ENCODE data around the gene MATCAP1. TPM values are rescaled to one million over a fixed set of nuclear protein-coding genes. Genes with fewer than 3 reads are reported as not detected.

The MATCAP1 gene
- total RNA-seq, 1 experiment from 2014 or later: 8.5 TPM

DNA sequence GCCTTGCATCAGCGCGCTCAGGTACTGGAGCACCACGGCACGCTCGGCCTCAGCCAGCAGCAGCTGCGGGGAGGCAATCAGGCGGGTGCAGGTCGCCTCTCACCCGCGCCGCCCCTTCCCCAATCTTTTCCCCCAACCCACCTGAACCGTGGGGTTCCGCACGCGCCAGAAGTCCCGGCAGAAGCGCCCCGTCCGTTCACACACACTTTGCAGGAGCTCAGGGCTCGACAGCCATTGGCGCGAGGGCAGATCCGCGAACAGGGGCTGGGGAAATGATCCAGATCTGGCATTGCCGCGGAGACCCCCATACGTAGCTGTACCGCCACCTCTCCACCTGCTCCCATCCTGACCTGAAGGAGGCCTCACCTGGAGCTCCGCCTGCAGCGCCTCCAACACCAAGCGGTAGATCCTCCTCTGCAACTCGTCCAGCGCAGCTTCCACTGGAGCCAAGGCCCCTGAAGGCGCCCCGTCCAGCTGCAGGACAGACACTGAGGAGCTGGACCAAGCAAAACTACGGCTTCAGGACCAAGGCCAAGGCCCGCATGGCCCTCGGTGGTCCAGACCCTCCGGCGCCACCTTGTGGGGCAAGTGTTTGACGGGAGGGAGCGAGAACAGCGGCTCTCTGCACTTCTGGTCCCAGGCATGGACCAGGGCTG, 1.4 kb upstream of the MATCAP1 start:
- peak; percentile 83 for DNase-seq
- no peaks in the 10 kb centered on the region for H3K36me3 ChIP-seq
- no peak overlapping the region for H3K4me3 ChIP-seq
- no peaks in the 10 kb centered on the region for H3K9me3 ChIP-seq
- H3K27me3 ChIP-seq: no peaks in the 10 kb centered on the region

DNA sequence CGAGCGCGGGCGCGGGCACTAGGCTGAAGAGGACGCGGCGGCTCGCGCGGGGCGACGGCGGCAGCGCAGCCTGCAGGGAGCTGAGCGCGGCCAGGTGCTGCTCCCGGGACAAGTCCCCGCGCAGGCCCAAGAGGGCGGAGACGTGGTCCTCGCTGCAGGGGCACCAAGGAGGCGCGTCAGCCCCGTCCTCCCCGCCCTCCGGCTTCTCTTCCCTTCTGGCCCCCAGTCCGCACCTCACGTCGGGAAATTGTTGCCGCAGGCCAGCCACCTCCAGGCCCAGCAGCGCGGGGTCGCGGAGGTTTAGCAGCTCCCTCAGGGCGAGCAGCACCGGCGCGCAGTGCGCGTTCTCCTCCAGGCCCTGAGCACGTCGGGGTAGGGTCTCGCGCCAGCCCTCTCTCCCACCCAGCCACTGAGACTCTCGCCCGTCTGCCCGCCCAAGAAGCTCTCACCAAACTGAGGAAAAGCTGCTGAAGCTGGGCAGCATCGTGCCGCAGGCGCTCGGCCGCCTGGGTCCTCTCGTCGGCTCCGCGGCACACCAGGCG, 761 bp upstream of the MATCAP1 start:
- no peaks in the 10 kb centered on the region for H3K36me3 ChIP-seq
- H3K4me3 ChIP-seq: peak overlapping the region; percentile 87
- H3K27me3 ChIP-seq: no peaks in the 10 kb centered on the region
- no peak for DNase-seq
- no peaks in the 10 kb centered on the region for H3K9me3 ChIP-seq

DNA sequence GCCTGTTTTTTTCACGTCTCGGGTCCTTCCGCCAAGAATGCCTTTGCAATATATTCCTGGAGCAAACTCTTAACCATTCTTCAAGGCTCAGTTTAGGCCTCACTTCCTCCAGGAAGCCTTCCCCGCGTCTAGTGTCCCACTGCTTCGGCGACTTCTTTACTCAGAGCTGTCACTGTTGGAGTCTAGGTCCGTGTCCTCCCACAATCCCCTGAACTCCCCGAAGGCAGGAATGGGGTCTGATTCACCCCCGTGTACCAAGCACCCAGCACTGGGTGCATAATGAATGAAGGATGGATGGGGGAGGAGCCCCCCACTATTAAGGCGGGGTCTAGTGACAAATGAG, 508 bp downstream of the MATCAP1 start:
- Histone ChIP-seq H3K27me3 (no peaks in the 10 kb centered on the region), H3K4me3 (peak overlapping the region; percentile 87), H3K36me3 (no peaks in the 10 kb centered on the region), H3K9me3 (no peaks in the 10 kb centered on the region)
- DNase-seq: no peak

DNA sequence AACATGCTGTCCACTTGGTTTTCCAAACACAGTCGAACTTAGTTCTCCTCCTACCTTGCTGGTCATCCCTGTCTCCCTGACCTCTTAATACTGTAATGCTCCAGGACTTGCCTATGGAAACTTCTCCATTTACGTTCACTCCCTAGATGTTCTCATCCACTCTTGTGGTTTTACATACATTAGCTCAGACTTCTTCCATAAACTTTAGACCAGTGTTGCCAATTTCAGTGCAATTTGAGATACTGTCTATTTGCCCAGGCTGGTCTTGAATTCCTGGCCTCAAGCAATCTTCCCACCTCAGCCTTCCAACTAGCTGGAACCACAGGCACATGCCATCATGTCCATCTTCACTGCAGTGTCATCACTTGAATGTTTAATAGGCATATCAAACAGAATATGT, 1.5 kb downstream of the MATCAP1 start:
- H3K4me3 ChIP-seq: no peak overlapping the region

DNA sequence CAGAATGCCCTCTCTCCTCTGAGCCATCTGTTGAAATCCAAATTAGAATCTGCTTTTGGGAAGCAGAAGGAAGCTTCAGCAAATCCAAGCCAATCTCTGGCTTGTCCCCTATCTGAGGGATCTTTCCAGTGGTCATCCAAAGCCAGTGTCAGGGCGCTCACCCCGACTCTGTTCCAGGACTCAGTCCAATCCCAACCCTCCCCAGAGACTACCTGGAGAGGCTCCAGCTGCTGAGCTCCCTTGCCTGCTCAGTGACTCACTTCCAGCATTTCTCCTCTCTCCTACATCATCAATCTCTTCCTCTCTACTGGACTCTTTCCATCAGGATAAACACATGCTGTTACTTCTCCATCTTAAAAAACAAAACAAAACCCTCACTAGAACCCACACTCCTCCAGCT, 2.4 kb downstream of the MATCAP1 start:
- DNase-seq: peak; percentile 66
- Histone ChIP-seq H3K36me3 (no peaks in the 10 kb centered on the region), H3K4me3 (no peak overlapping the region)

More for the DNA sequence above, 1.5 kb downstream of the MATCAP1 start:
- Histone ChIP-seq H3K9me3 (no peaks in the 10 kb centered on the region), H3K27me3 (no peaks in the 10 kb centered on the region), H3K36me3 (no peaks in the 10 kb centered on the region)
- DNase-seq: no peak

DNA sequence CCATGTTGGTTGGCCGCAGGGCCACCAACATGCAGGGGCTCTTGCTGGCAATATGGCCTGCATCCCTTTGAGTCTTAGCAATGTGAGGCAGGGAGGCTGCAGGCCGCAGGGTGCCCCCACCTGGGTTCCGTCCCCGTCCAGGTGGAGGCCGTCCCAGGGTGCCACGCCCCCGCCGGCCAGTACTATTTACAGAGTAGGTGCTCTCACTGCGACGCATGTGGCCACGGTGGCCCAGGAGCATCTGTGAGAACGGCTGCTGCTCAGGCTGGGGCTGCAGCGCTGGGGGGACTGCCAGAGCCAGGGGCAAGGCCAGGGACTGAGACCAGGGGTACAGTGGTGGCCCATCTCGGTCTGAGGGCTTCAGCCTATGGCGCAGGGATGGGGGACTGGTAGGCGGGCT, 3.6 kb downstream of the MATCAP1 start:
- no peaks in the 10 kb centered on the region for H3K27me3 ChIP-seq
- no peak overlapping the region for H3K4me3 ChIP-seq
- H3K36me3 ChIP-seq: no peaks in the 10 kb centered on the region
- no peak for DNase-seq
- no peaks in the 10 kb centered on the region for H3K9me3 ChIP-seq

More for the DNA sequence above, 2.4 kb downstream of the MATCAP1 start:
- no peaks in the 10 kb centered on the region for H3K27me3 ChIP-seq
- no peaks in the 10 kb centered on the region for H3K9me3 ChIP-seq

DNA sequence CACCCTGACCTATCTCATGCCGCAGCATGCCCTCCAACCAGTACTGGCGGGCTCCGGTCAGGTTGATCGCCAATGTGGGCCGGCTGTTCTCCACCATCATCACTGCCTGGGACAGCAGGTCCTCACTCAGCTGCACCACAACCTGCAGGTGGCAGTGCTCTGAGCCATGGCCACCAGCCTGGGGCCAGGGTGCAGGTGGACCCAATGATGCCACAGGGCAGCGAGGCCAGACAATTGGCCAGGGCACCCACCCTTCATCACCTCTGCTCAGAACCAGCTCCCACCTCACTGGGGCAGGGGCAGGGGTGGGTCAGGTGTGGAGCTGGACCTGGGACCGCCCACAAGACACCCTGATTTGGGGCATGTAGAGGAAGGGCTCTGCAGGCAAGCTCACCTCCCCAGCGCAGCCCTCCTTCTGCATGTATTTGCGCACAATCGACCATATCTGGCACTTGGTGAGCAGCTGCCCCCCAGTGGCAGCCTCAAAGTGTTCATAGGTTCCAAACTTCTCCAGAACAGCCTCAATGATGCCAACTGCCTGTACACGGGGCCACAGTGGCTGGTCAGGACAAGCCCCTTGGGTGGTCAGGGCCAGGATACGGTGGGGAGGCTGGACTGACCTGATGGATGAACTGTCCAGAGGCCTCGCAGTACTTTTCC, 4.2 kb downstream of the MATCAP1 start:
- no peak for DNase-seq
- no peaks in the 10 kb centered on the region for H3K9me3 ChIP-seq
- no peaks in the 10 kb centered on the region for H3K36me3 ChIP-seq

DNA sequence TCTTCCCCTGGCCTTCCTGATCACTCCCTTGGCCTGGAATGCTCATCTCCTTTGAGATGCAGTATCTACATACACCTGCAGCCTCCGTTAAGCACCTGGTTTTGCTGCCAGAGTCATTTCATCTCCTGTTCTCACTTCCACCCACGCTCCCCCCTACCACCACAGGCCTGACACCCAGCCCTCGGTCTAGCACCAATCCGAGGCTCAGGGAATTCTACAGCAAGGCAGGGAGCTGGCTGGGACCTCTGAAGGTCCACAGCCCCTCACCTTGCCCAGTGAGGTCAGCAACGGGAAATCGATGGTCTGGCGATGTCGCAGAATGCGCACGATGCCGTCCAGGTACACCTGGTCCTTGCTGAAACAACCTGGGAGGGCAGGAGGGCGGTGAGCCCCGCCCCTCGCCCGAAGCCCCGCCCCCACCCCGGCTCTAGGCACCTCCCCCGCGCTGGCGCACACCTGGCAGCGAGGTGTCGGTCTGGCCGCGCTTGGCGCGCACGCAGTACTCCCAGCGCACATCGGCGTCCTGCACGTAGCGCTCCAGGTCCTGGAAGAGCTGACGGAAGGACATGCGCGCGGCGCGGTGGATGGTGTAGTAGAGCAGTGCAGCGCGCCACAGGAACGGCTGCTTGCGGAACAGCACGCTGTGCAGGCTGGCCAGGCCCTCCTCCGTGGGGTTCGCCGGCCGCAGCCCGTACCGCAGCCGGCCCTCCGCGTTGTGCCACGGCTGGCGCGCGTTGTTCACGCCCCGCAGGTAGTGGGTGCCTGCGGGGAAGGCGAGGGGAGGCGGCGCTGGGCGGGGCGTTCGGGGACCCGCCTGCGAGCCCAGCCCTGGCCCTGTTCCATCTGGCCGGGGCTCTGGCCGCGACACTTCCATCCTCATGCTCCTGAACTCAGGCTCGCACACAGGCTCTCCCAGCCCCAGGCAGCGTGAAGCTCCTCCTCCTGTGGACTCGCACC, 5.7 kb downstream of the MATCAP1 start:
- Histone ChIP-seq H3K27me3 (no peaks in the 10 kb centered on the region), H3K36me3 (no peaks in the 10 kb centered on the region), H3K9me3 (no peaks in the 10 kb centered on the region), H3K4me3 (no peak overlapping the region)
- no peak for DNase-seq

More for the DNA sequence above, 4.2 kb downstream of the MATCAP1 start:
- no peaks in the 10 kb centered on the region for H3K27me3 ChIP-seq
- no peak overlapping the region for H3K4me3 ChIP-seq

DNA sequence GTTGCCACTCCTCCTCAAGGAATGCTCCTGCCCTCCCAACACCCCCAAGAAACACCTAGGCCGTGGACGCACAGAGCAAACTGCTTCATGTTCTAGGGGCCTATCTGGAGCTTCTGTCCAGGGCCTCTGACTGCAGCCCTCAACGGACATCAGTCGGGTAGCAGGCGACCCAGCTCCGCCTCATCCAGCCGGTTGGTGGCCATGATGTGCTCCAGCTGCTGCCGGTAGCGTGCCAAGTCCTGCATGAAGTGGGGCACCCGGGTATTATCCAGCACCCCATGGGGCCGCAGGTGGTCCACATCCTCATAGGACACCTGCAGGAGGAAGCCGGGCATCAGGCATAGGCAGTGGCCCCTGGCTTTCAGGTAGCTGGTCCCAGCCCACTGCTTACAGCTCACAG, 7.1 kb downstream of the MATCAP1 start:
- Histone ChIP-seq H3K4me3 (no peak overlapping the region), H3K36me3 (no peaks in the 10 kb centered on the region), H3K9me3 (no peaks in the 10 kb centered on the region), H3K27me3 (no peaks in the 10 kb centered on the region)
- DNase-seq: no peak

DNA sequence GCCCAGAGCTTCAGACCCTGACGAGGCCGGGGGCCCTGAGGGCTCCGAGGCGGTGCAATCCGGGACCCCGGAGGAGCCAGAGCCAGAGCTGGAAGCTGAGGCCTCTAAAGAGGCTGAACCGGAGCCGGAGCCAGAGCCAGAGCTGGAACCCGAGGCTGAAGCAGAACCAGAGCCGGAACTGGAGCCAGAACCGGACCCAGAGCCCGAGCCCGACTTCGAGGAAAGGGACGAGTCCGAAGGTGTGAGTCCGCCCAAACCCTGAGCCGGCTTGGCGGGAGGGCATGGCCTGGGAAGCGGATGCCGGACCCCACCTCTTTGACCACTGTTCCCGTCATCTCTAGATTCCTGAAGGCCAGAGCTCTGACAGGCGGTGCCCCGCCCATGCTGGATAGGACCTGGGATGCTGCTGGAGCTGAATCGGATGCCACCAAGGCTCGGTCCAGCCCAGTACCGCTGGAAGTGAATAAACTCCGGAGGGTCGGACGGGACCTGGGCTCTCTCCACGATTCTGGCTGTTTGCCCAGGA, 9.0 kb downstream of the MATCAP1 start:
- Histone ChIP-seq H3K4me3 (peak overlapping the region; percentile 41), H3K27me3 (no peaks in the 10 kb centered on the region), H3K36me3 (no peaks in the 10 kb centered on the region), H3K9me3 (no peaks in the 10 kb centered on the region)
- no peak for DNase-seq

DNA sequence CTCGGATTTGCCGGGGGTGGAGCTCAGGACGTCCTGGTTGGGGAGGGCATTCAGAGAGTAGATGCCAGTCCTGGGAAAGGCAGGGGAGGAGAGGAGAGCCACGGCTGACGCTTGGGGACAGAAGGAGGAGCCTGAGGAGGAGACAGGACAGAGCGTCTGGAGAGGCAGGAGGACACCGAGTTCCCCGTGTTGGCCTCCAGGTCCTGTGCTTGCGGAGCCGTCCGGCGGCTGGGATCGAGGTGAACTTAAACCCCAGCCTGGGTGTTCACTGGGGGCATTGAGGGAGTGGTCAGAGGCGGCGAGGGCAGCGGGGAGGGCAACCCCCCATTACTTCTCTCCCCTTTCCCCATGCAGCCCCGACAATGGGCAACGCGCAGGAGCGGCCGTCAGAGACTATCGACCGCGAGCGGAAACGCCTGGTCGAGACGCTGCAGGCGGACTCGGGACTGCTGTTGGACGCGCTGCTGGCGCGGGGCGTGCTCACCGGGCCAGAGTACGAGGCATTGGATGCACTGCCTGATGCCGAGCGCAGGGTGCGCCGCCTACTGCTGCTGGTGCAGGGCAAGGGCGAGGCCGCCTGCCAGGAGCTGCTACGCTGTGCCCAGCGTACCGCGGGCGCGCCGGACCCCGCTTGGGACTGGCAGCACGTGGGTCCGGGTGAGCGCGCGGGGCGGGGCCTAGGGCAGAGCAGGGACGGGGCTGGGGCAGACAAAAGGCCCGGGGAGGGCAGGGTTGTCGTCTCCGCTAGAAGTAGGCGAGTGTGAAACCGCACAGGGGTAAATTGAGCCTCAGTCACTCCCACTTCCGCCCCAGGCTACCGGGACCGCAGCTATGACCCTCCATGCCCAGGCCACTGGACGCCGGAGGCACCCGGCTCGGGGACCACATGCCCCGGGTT, 9.7 kb downstream of the MATCAP1 start:
- DNase-seq: peak; percentile 88
- Histone ChIP-seq H3K27me3 (no peaks in the 10 kb centered on the region), H3K9me3 (no peaks in the 10 kb centered on the region), H3K4me3 (peak overlapping the region; percentile 41), H3K36me3 (no peaks in the 10 kb centered on the region)

DNA sequence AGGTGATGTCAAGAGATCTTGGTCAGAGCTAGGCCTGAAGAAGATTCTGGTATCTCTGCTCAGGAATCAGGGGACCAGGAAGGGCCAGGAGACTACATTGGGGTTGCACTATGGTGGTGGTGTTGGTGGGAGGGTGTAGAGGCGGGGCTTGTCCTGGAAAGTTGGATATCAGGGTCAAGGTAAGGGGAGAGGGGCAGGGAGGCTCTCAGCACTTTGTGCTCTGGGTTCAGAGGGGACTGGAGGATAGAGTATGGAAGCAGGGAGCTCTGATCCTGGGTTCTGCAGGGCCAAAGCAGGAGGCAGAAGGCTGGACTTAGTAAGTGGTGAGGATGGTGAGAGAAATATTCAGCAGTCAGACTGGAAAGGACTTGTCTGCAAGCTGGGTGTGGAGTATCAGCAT, 10.4 kb downstream of the MATCAP1 start:
- Histone ChIP-seq H3K36me3 (no peaks in the 10 kb centered on the region), H3K4me3 (peak overlapping the region; percentile 41), H3K9me3 (no peaks in the 10 kb centered on the region), H3K27me3 (no peaks in the 10 kb centered on the region)
- no peak for DNase-seq

DNA sequence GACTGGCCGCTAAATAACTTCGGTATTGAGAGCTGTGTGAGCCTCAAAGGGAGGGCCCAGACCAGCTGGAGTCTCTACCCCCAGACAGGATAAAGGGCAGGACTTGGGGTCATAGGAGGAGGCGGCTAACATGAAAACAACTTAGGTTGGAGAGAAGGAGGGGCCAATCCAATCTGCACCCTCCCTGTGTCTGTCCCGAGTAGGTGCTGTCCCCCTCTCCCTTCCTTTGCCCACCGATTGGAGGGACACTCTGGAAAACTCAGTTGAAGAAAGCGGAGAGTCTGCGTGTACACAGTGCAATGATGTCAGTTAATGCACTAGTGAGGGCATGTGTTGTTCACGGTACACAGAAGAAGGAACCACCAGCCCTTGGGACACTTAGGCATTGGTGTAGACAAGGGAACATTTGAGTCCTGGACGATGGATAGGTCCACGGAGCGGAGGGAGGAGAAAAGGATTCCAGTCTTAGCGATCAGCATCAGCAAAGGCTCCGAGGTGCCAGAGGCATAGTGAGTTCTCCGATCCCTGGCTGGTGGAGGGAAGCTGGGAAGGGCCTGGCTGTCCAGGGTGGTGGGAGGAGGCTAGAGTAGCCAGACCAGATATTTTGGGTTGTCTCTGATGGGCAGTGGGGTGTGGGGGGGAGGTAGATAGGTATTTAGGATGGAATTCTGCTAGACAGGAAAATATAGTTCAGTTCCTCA, 12.7 kb downstream of the MATCAP1 start:
- Histone ChIP-seq H3K9me3 (no peaks in the 10 kb centered on the region), H3K27me3 (no peaks in the 10 kb centered on the region), H3K4me3 (peak overlapping the region; percentile 44), H3K36me3 (no peaks in the 10 kb centered on the region)
- DNase-seq: no peak

DNA sequence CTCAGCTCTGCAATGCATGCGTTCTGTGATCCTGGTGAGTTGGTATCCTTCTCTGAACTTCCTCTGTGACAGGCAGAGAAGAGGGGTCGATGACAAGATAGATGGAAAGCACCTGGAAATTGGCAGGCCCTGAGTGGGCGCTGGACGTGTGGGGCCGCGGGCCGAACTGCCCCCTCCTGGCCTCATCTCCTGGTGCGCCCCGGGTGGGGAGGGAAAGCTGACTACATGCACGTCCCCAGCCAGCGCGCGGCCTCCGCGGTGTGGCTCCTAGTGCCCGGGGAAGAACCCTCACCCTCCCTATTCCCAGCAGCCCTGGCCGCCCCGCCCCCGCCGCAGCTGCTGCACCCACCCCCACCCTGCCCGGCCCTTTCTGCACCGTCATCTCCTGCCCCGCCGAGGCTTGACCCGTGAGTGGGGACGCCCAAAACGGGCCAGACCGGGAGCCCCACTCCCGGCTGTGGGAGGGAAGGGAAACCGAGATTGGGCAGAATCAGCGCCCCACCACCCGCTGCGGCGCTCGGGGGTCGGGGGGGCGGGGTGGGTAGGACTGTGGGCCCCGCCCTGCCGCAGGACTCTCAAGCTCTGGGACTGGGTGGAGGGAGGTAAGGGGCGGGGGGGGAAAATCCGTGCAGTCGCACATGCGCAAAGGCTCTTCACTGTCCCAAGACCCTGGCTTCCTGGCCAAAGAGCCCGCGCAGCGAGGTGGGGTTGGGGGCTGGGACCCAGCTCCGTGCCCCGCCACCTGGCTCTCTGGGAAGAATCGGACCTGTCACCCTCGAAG, 13.4 kb downstream of the MATCAP1 start, which contains the start of gene NOL3:
NOL3 (plus strand) TSS at position 371 of the 781 bp plus-strand sequence.
- DNase-seq: peak; percentile 79
- Histone ChIP-seq H3K4me3 (peak within 1 kb of the TSS; percentile 44), H3K27me3 (no peaks in the 10 kb centered on the region), H3K9me3 (no peaks in the 10 kb centered on the region), H3K36me3 (no peaks in the 10 kb centered on the region)
